NCI-H446 treated with DMSO at 0.1 percent for 48 hours (cell line): ENCODE data around the gene TRERF1.
A peak's percentile ranks its signal among the peaks of the same experiment; 100 is the strongest.

Experiments
- DNase-seq: peaks from one replicate; lab custom pipeline; 2025; lab: John Stamatoyannopoulos, UW

Gene TRERF1

DNA sequence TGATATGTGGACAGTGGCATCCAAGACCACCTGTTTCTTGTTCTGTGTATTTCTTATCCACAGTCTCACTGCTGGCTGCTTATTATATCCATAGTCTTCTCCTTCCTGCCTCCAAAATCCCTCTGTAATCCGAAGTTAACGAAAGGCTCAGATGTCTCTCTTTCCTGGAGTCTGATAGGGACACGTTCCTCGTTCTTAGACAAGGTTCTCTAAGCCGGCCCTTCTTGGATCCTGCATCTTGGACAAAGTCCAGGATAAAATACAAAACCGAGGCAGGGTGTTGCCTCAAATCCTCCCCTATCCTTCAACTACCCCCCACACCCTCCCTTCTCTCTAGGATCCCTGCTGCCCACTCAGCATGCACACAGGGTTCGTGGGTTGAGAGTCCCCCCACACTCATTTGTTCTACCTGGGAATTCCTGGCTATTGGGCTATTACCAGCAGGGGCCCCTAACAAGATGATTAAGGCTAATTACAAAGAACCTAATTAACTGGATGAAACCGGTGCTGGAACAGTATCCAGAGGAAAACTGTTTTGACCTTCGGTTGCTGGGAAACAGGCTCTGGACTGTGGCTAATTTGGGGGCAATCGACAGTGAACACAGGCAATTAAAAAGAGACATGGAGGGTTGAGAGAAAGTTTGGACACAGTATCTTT, 201.3 kb downstream of the TRERF1 start:
- peak; percentile 54 for DNase-seq

DNA sequence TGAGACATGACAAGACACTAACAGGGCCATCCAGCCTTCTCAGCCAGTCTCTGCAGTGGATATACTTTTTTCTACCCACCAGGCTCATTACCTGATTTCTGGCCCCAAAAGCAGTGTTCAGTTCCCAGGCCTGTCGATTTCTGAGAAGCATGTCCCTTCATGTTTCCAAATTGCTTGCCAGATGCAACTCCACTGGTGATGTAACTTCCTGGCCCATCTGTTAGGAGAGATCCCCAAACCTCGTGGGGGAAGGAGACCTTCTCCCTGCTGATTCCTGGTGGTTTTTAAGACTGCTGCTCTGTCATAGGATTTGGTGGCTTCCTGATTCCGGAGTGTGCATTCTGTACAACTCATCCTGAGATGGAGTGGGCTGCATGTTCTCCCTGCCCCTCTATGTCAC, 202.4 kb downstream of the TRERF1 start:
- DNase-seq, result peak; percentile 93

DNA sequence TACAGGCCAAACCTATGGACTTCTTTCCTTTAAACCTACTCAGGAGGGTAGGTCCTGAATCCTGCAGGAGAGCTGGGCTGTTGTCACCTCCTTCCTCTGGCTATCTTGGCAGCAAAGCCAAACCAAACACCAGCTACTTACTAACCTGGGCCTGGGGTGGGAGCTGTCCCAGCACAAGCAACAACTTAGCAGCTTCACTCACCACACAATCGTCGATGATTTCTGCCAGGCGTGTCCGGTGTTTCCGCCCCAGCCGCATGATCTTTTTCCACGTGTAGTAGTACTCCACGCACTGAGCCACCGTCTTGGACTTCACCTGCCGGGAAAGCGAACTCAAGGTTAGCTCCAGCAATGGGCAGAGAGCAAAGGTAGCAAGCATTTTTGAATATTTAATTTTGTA, 208.7 kb downstream of the TRERF1 start:
- no peak for DNase-seq

DNA sequence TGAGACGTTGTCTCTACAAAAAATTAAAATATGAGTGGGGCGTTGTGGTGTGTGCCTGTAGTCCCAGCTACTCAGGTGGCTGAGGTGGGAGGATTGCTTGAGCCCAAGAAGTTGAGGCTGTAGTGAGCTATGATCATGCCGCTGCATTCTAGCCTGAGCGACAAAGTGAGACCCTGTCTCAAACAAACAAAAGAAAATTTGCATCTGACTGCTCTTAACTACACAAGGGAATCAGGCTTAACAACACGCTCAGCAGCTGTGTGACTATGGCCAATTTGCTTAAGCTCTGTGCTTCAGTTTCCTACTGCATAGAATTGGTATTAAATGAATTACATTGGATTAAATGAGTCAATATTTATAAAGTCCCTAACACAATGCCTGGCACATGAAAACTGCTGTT, 209.8 kb downstream of the TRERF1 start:
- DNase-seq, result no peak

DNA sequence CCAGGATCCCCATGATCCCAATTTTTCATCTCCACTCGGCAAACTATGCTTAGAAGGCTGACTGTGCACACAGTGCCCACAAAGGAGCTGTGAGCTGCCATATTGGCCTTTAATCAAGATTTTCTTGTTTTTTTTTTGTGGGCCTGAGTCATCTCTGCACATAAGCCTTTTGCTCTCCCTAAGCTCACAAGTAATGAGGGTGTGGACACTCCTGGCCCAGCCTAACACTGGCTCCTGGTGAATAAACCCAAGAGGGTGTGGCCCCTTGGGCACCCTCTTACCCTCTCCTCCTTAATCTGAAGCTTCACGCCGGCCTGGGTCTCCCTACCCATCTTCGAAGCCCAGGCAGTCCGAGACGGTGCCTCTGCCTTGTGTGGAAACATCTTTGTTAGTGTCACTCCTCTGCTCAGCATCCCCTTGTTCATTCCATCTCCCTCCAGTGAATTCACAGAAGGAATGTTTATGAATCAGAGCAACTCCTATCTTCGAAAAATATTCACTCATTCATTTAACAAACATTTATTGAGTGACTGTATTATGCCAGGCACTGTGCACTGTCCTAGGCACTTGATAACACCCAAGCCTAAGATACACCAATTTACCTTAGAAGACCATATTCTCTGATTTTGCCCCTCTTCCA, 211.9 kb downstream of the TRERF1 start:
- no peak for DNase-seq

GRCh38 chr6:42239333-42239732, 212.4 kb downstream of the TRERF1 start:
- no peak for DNase-seq

DNA sequence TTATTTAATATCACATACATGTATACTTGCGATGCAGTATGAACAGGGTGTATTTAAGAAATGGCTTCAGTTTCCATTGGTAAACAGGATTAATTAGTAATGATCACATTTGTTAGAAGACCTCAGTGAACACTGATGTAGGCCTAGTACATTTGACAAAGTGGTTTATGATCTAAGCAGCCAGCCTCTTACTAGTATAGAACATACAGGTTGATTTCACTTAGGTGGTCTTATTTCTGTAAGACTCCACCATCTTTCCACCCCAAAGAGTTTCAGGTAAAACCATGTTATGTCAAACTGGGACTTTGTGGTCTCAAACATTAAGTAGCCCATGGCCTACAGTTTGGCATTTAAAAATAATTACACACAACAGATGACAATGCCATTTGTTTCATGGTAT, 213.9 kb downstream of the TRERF1 start:
- DNase-seq, result no peak

- DNase-seq, result no peak
Observed at GRCh38 chr6:42236682-42237473, 214.8 kb downstream of the TRERF1 start.

DNA sequence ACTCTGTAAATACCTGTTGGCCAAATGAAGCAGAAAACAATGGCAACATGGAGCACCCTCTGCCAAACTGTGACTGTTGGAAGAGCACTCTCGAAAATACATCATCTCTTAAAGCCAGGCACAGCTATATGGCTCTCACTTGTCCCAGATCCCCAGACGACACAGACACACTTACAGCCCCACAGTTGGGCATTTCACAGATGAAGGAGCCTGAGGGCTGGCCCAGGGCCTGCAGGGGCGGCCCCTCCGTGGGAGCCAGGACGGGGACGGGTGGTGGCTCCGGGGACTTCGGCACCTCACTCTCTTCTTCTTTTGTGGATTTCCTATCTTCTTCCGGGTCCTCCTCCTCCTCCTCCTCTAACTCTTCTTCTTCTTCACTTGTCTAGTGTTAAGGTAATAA, 215.7 kb downstream of the TRERF1 start:
- DNase-seq, result no peak

DNA sequence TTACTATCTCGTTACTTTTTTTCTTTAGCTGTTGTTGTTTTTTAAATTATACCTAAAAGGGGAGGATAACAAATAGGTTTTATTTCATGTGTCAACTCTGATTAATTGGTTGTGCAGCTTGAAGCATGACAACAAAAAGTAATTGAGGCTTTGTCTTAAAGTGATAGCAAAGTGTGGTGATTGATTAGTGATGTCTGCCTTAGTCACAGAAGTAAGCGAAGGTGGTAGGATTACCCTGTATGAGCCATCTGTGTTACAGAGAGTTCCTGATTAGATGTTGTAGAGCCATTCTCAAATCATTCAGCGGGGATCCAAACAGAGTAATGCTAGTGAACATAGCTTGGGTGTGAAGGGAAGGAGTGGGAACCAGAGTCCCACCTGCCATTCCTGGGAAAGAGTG, 219.7 kb downstream of the TRERF1 start:
- DNase-seq, result no peak

DNA sequence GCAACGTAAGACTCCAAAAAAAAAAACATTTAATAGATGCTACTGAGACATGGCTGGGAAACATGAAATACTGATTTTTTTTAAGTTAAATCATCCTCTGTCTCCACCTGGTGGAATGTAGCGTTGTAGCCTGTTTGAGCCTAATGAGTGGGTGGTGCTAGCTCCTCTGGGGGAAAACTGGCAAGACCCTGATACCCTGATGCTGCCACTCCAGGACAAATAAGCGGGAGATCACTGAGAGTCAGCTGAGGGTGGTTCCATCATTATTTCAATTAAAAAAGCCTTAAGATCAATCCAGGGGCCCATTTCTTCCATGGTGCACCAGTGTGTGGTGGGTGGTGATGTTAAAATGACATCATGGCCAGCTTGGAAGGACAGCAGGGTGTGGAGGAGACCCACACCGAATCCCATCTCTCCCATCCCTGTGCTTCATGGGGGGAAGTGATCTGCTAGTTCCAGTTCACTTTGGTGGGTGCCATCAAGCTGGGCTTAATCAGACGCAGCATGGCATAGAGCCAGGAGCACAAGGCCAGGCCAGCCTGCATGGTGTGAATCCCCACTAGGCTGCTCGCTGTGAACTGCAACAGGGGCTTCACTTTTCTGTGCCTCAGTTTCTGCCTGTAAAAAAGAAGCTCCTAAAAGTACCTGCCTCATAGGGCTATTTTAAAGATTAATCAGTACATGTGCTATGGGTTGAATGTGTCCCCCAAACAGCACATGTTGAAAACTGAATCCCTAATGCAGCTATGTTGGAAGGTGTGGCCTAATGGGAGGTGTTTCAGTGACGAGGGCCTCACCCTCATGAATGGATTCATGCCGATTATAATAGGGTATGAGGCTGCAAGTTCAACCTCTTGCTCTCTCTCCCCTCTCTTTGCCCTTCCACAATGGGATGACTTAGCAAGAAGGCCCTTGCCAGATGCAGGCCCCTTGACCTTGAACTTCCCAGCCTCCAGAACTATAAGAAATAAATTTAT, 221.1 kb downstream of the TRERF1 start:
- no peak for DNase-seq

GRCh38 chr6:42229506-42230119, 222.1 kb downstream of the TRERF1 start:
- DNase-seq, result no peak

DNA sequence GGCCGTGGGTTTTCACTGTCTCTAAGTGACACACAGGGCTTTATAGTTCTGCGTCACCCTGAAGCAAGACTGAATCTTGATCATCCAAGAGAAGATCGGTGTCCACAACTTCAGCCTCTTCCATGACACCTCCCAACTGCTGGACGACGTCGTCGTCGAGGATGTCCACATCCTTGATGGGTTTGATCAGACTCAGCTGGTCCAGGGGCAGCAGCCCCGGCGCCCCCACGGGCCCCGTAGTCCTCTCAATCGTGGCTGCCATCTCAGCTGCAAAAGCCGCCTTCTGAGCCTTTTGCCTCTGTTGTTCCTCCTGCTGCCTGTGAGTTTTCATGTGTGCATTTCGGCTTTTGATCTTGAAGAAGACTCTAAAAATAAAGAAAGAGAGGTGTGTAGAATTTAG, 223.4 kb downstream of the TRERF1 start:
- no peak for DNase-seq

DNA sequence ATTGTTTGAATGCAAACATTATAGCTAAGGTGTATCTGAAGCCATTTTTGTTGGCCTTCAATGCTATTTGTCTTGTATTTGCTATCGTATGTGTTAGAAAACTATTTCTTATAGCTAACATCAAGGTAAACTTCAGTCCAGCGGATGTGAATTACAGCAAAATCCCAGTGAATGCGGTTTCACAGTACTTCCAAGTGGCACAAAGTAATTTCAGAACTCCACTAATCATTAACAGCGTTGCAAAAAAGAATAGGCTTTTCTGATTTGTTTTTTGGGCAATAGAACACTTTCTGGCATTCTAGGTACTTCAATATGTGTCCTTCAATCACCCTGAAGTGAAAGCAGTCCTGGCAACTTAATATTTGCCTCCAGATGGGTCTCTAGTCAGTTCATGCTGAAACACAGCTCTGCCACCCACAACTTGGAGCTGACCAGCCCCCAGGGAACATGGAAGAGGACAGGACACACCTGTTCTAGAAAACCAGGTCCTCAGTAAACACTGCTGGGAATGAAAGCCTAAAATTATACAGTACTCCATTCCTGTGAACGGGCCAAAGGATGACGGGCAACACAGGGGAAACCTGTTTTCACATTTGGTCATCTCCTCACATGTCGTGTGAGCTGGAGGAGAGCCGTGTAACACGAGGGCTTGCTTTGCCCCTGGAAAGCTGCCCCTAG, 224.4 kb downstream of the TRERF1 start:
- no peak for DNase-seq

- DNase-seq, result no peak
Observed at GRCh38 chr6:42226645-42227143, 225.0 kb downstream of the TRERF1 start.

DNA sequence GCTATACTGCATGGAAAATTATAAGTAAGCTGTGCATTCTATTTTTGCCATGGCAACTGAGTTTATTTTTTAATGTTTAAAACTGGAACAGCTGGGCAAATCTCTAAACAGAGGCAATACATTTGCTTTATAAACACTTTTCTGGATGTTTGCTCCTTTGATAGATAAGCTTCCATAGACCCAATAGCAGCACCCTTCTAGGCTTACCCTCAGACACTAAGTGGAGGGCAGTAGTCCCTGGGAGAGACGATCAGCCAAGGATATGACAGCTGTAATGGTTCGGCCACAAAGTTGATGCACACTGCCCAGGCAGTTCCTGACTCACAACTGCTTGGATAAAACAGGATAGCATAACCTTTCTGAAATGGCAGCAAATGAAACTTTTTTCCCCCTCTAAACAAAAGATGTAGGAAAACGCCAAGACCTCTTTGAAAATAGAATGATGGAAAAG, 225.5 kb downstream of the TRERF1 start:
- no peak for DNase-seq

DNA sequence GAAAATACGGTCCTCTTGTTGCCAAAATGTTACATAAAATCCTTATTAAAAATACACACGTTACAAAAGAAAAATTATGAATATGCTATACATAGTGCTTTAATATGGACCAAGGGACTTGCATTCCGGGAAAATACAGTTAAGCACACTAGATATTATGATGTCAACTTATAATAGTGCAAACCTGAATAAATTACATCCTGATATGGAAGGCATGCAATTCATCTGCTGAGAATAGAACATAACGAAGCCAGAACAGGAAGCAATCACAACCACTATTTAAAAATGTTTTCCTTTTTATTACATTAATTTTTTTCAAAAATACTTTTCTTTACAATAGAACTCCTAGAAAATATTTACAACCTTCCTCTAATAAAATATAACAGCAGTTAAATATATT, 226.3 kb downstream of the TRERF1 start:
- DNase-seq, result no peak

DNA sequence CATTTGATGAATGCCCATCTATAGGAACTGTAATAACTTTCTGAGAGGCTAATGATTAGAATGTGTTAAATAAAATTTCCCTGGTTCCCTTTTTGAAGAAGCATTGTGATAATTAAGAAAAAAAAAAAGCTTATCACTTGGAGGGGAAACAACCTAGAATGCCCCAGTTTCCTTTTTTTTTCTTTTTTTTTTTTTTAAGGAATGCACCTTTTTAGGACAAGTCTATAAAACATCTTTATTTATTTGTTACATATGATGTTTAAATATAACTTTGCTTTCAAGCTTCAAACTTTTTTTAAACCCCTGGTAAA, 226.7 kb downstream of the TRERF1 start:
- DNase-seq, result no peak

DNA sequence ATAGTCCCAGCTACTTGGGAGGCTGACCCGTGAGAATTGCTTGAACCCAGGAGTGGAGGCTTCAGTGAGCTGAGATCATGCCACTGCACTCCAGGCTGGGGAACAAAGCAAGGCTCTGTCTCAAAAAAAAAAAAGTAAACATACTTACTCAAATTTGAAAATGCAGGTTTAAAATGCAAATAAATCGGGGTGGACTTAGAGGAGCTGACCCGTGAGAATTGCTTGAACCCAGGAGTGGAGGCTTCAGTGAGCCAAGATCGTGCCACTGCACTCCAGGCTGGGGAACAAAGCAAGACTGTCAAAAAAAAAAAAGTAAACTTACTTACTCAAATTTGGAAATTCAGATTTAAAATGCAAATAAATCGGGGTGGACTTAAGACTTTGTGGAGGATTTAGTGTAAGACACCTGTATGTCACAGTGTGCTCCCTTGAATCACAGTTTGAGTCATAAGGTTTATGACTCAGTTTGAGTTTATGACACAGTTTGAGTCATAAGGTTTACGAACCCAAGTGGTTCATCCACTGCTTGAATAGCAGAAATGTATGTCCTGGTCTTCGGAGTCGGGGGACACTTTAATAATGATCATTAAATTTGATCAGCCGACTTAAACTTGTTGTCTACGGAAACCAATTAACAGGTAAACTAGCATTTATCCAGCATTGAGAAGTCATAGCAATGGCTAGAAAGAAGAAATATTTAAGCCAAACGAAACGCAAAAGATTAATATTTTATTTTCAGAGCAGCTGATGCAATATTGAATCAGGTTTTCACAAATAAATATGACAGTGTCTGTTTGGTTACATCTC, 227.3 kb downstream of the TRERF1 start:
- DNase-seq, result no peak

- DNase-seq, result no peak
Observed at GRCh38 chr6:42222448-42222847, 229.3 kb downstream of the TRERF1 start.
